ENCODE results near the gene SARDH.

SARDH gene

DNA sequence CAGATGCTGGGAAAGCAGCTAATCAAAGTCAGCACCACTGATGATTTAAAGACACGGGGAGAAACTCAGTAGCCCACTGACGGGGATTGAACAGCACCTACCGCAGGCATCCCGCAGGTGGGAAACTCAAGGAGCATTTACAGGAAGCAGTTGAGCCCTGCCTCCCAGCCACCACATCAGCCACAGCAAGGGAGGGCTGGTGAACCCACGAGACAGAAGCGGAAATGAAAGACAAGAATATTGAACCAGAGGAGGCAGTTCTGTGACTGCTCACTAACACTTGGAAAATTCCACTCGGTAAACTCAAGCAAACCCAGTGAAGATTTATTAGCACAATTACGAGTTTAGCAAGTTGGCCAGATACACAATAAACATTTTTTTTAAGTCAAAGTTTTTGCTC is 118.4 kb downstream of the SARDH start:
- TF ChIP-seq, protein P1, sequence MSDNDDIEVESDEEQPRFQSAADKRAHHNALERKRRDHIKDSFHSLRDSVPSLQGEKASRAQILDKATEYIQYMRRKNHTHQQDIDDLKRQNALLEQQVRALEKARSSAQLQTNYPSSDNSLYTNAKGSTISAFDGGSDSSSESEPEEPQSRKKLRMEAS (IDR thresholded peaks at IDR 0.05; ENCODE audit: low read depth, low read length) = no peak
- no peak for TF ChIP-seq POLR2A (IDR thresholded peaks at IDR 0.05; ENCODE audit: extremely low read depth, insufficient read length)
- TF ChIP-seq, protein P2, sequence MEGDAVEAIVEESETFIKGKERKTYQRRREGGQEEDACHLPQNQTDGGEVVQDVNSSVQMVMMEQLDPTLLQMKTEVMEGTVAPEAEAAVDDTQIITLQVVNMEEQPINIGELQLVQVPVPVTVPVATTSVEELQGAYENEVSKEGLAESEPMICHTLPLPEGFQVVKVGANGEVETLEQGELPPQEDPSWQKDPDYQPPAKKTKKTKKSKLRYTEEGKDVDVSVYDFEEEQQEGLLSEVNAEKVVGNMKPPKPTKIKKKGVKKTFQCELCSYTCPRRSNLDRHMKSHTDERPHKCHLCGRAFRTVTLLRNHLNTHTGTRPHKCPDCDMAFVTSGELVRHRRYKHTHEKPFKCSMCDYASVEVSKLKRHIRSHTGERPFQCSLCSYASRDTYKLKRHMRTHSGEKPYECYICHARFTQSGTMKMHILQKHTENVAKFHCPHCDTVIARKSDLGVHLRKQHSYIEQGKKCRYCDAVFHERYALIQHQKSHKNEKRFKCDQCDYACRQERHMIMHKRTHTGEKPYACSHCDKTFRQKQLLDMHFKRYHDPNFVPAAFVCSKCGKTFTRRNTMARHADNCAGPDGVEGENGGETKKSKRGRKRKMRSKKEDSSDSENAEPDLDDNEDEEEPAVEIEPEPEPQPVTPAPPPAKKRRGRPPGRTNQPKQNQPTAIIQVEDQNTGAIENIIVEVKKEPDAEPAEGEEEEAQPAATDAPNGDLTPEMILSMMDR (IDR thresholded peaks at IDR 0.05; ENCODE audit: low read depth, low read length) = no peak
- TF ChIP-seq MYC (IDR thresholded peaks at IDR 0.05; ENCODE audit: low read depth, low read length) = no peak

DNA sequence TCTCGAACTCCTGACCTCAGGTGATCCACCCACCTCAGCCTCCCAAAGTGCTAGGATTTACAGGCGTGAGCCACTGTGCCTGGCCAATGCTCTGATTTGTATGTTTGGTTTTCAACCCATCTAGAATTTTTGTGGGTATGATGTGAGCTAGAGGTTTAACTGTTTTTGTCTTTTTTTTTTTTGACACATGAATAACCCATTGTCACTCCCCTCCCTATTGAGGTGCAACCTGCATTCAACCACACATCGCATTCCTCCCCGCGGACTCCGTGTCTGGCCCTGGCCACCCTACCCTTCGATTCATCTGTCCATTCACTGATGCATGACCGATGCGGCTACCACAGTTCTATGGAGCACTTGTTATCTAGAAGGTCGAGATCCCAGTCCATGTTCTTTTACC is 119.4 kb downstream of the SARDH start:
- DNase-seq (ENCODE audit: low read depth) = no peak
- no peak overlapping the region for H3K4me3 ChIP-seq (ENCODE audit: low read depth, low read length)
- TF ChIP-seq, protein P1 (IDR thresholded peaks at IDR 0.05; ENCODE audit: low read depth, low read length) = no peak
- no peak for TF ChIP-seq MYC (IDR thresholded peaks at IDR 0.05; ENCODE audit: low read depth, low read length)
- TF ChIP-seq, protein P2 (IDR thresholded peaks at IDR 0.05; ENCODE audit: low read depth, low read length) = no peak
- no peak for TF ChIP-seq POLR2A (IDR thresholded peaks at IDR 0.05; ENCODE audit: extremely low read depth, insufficient read length)

More for the DNA sequence above, 118.4 kb downstream of the SARDH start:
- no peak for DNase-seq (ENCODE audit: low read depth)
- H3K4me3 ChIP-seq (ENCODE audit: low read depth, low read length) = no peak overlapping the region

DNA sequence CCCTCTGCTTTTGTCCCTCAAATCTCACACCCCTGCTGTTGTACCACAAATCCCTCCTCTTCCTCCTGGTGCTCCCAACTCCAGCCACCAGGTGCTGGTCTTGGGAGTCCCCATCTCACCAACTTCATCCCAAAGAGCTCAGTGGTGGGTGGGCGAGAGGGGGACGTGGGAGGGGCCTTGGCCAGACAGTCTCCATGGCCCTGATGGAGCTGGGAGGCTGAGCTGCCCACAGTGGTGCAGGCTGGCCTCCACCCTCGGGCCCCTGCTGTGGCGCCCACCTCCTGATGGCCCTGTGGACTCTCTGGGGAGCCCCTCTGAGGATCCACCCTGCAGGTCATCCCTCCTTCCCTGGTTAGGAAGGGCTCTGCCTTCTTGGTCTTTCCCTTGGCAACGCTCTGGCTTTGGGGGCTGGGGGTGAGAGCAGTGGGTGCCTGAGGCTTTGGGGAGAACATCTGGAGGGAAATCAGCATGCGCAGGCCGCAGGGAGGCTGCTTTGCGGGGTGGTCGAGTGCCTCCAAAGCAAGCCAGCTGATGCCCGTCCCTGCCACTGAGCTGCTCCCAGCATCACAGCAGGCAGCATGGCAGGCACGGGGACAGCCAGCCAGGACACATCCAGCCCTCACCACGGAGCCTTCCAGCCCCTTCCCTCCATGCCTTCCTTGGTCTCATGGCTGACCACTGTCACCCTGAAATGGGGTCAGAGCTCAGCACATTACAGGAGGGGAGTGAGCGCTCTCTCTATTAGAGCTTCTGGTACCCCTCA is 121.3 kb downstream of the SARDH start:
- H3K4me3 ChIP-seq (ENCODE audit: low read depth, low read length) = no peak overlapping the region
- TF ChIP-seq MYC (IDR thresholded peaks at IDR 0.05; ENCODE audit: low read depth, low read length) (no peak), POLR2A (IDR thresholded peaks at IDR 0.05; ENCODE audit: extremely low read depth, insufficient read length) (no peak)
- TF ChIP-seq, protein P1 (IDR thresholded peaks at IDR 0.05; ENCODE audit: low read depth, low read length) = no peak
- DNase-seq (ENCODE audit: low read depth) = no peak

DNA sequence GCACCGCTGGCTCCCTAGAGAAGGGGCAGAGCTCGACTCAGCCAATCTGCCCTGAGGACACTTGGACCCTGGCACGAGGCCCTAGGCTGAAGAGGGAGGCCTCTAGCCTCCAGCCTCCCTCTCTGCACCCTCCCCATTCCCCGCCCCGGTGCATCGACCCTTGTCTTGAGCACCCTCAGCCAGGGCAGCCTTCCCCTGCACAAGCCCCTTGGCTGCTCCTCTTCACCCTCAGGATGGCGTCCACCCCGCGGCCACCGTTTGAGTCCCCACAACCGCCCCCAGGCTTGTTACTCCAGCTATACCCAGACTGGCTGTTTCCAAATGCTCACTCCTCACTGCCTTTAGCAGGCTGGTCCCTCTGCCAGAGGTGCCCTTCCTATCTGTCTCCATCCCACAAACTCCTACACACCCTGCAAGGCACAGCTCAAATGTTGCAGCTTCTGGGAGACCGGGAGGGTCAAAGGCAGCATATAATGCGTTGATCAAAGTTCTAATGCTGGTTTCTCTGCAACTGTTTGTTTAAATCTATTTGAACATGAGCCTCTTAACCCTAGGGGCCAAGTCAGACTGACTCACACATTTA is 122.5 kb downstream of the SARDH start:
- TF ChIP-seq, protein P2 (IDR thresholded peaks at IDR 0.05; ENCODE audit: low read depth, low read length) = no peak
- TF ChIP-seq MYC (IDR thresholded peaks at IDR 0.05; ENCODE audit: low read depth, low read length) (no peak), POLR2A (IDR thresholded peaks at IDR 0.05; ENCODE audit: extremely low read depth, insufficient read length) (no peak)
- TF ChIP-seq, protein P1 (IDR thresholded peaks at IDR 0.05; ENCODE audit: low read depth, low read length) = no peak
- no peak overlapping the region for H3K4me3 ChIP-seq (ENCODE audit: low read depth, low read length)

DNA sequence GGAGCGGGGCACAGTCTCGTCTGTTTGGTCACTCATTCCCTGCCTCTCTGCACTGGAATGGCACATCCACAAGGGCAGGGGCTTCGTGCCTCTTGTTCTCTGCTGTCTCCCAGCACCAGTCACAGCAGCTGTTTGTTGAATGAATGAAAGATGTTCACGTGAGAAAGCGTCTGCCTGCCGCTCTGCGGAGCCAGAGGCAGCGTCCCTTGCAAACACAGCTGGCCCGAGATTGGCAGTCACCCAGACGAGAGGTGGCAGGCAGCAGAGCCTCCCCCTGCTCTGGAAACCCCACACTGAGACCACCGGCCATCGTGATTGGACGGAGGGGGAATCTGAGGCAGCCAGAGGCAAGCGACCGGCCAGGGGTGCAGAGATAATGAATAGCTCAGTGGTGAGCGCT is 123.0 kb downstream of the SARDH start:
- TF ChIP-seq MYC (IDR thresholded peaks at IDR 0.05; ENCODE audit: low read depth, low read length) (no peak), POLR2A (IDR thresholded peaks at IDR 0.05; ENCODE audit: extremely low read depth, insufficient read length) (no peak)
- TF ChIP-seq, protein P2 (IDR thresholded peaks at IDR 0.05; ENCODE audit: low read depth, low read length) = no peak
- TF ChIP-seq, protein P1 (IDR thresholded peaks at IDR 0.05; ENCODE audit: low read depth, low read length) = no peak
- no peak overlapping the region for H3K4me3 ChIP-seq (ENCODE audit: low read depth, low read length)

More for the DNA sequence above, 122.5 kb downstream of the SARDH start:
- no peak for DNase-seq (ENCODE audit: low read depth)

DNA sequence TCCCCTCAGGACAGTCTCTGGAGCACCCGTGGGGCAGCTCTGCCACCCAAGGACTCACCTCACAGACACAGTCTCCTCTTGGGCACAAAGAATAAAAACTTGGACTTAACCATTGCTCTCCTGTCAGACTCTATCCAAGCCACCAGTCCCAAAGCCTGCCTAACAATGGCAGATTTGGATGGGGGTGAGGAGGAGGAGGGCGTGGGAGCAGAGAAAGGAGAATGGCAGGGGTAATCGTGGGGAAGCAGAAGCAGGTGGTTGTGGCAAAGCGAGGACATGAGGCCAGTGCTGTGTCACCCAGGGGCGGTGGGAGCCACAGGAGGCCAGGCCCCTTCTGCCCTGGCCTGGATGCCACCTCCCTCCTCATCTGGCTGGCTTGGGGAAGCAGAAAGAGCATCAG is 123.5 kb downstream of the SARDH start:
- DNase-seq (ENCODE audit: low read depth) = no peak
- H3K4me3 ChIP-seq (ENCODE audit: low read depth, low read length) = no peak overlapping the region
- no peak for TF ChIP-seq POLR2A (IDR thresholded peaks at IDR 0.05; ENCODE audit: extremely low read depth, insufficient read length)
- TF ChIP-seq, protein P2 (IDR thresholded peaks at IDR 0.05; ENCODE audit: low read depth, low read length) = no peak
- TF ChIP-seq, protein P1 (IDR thresholded peaks at IDR 0.05; ENCODE audit: low read depth, low read length) = no peak

More for the DNA sequence above, 123.0 kb downstream of the SARDH start:
- no peak for DNase-seq (ENCODE audit: low read depth)

Measured in NB4 (cell line).